Astrocyte (in vitro differentiated cells and primary cell): ENCODE measurements around the gene ETNK1. TPM values are rescaled to one million over a fixed set of nuclear protein-coding genes. Genes with fewer than 3 reads are reported as not detected.

Experiments used
- DNase-seq: peaks from one replicate; pipeline ENCODE4 v3.0.0-alpha.2; 2010; ENCODE audit warnings: low read depth
- FAIRE-seq: peaks from 2 replicates; lab custom pipeline; 2011; peaks lifted over from hg19 to GRCh38; lab: Jason Lieb, UNC
- H2AFZ ChIP-seq: 2 replicates; pipeline ENCODE4 v1.6.0; 2012; ENCODE audit warnings: low read depth, low read length, inconsistent platforms
- H3K27ac ChIP-seq: 2 replicates; pipeline ENCODE4 v1.5.1; 2011; ENCODE audit warnings: low read depth, low read length, inconsistent platforms
- H3K27me3 ChIP-seq: 2 replicates; pipeline ENCODE4 v1.6.0; 2011; ENCODE audit warnings: low read length, inconsistent platforms; ENCODE audit not compliant: insufficient read depth
- H3K36me3 ChIP-seq: 2 replicates; pipeline ENCODE4 v1.5.1; 2011; ENCODE audit warnings: low read length, inconsistent platforms; ENCODE audit not compliant: insufficient read depth
- H3K4me1 ChIP-seq: 2 replicates; pipeline ENCODE4 v1.5.1; 2011; ENCODE audit warnings: low read length, inconsistent platforms; ENCODE audit not compliant: insufficient read depth
- H3K4me2 ChIP-seq: 2 replicates; pipeline ENCODE4 v1.6.0; 2012; ENCODE audit warnings: low read length, inconsistent platforms
- H3K4me3 ChIP-seq: 2 replicates; pipeline ENCODE4 v1.5.1; 2011; ENCODE audit warnings: low read depth, mild to moderate bottlenecking, low read length, inconsistent platforms; ENCODE audit not compliant: insufficient read depth
- H3K79me2 ChIP-seq: 2 replicates; pipeline ENCODE4 v1.6.0; 2012; ENCODE audit warnings: mild to moderate bottlenecking, low read length, inconsistent platforms; ENCODE audit not compliant: insufficient read depth
- H3K9ac ChIP-seq: 2 replicates; pipeline ENCODE4 v1.6.0; 2012; ENCODE audit warnings: mild to moderate bottlenecking, low read length, inconsistent platforms
- H3K9me3 ChIP-seq: 2 replicates; pipeline ENCODE4 v1.5.1; 2012; ENCODE audit warnings: low read depth, mild to moderate bottlenecking, low read length, inconsistent platforms; ENCODE audit not compliant: insufficient read depth
- H4K20me1 ChIP-seq: 2 replicates; pipeline ENCODE4 v1.6.0; 2012; ENCODE audit warnings: low read length, inconsistent platforms; ENCODE audit not compliant: insufficient read depth
- H3K27ac Mint-ChIP-seq: one replicate; pipeline ENCODE4 v1.8.0; 2021; ENCODE audit warnings: mild to moderate bottlenecking, mixed read lengths; ENCODE audit not compliant: unreplicated experiment
- H3K27me3 Mint-ChIP-seq: one replicate; pipeline ENCODE4 v1.8.0; 2021; ENCODE audit warnings: low read depth, mixed read lengths; ENCODE audit not compliant: unreplicated experiment
- H3K36me3 Mint-ChIP-seq: one replicate; pipeline ENCODE4 v1.8.0; 2021; ENCODE audit warnings: low read depth, mixed read lengths; ENCODE audit not compliant: unreplicated experiment
- H3K4me1 Mint-ChIP-seq: one replicate; pipeline ENCODE4 v1.8.0; 2021; ENCODE audit warnings: low read depth, mixed read lengths; ENCODE audit not compliant: unreplicated experiment
- H3K4me3 Mint-ChIP-seq: one replicate; pipeline ENCODE4 v1.8.0; 2021; ENCODE audit warnings: mild to moderate bottlenecking, moderate library complexity, mixed read lengths; ENCODE audit not compliant: unreplicated experiment
- H3K9me3 Mint-ChIP-seq: one replicate; pipeline ENCODE4 v1.8.0; 2021; ENCODE audit warnings: mild to moderate bottlenecking, mixed read lengths; ENCODE audit not compliant: unreplicated experiment
- EZH2 ChIP-seq: IDR thresholded peaks from 2 replicates; pipeline ENCODE4 v1.6.1; 2012; ENCODE audit warnings: mild to moderate bottlenecking, low read length, inconsistent platforms; ENCODE audit not compliant: insufficient read depth
- total RNA-seq: library from RNA; stranded (reverse); gene quantifications from 2 replicates; pipeline ENCODE4 v1.2.1, GENCODE V29; 2021
- TF ChIP-seq, protein P1 (sequence below): IDR thresholded peaks from 2 replicates; pipeline ENCODE4 v1.5.1; 2011; ENCODE audit warnings: low read depth, mild to moderate bottlenecking, inconsistent platforms, low read length, moderate library complexity; ENCODE audit not compliant: insufficient read depth

Gene ETNK1
- total RNA-seq, 1 donor from 2014 or later = 50.0 TPM

DNA sequence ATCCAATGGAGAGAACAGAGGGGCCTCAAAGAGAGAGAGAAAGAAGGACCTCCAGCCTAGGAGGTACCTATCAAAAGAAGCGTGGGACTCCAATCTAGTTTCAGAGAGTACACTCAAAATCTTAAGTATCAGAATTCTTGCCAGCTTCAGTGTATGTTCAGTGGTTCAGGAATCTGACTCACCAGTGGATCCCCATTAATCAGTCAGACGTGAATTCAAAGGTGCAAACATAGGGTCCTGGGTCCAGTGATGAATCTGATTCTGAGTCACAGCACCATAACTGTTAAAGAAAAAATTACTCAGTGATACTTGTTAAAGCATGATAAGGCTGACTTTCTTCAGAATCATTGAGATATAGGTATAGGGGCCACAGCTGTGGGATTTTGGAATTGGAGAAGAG lies 33.2 kb downstream of the ETNK1 start:
- H4K20me1 ChIP-seq = peaks cover 27% of the 10 kb centered on the region
- no peaks in the 10 kb centered on the region for H3K27me3 ChIP-seq
- FAIRE-seq = no peak
- H3K27ac ChIP-seq = peak overlapping the region; percentile 48
- H3K4me2 ChIP-seq = peak overlapping the region; percentile 66
- peaks cover 9% of the 10 kb centered on the region for H3K4me1 Mint-ChIP-seq
- TF ChIP-seq, protein P1, sequence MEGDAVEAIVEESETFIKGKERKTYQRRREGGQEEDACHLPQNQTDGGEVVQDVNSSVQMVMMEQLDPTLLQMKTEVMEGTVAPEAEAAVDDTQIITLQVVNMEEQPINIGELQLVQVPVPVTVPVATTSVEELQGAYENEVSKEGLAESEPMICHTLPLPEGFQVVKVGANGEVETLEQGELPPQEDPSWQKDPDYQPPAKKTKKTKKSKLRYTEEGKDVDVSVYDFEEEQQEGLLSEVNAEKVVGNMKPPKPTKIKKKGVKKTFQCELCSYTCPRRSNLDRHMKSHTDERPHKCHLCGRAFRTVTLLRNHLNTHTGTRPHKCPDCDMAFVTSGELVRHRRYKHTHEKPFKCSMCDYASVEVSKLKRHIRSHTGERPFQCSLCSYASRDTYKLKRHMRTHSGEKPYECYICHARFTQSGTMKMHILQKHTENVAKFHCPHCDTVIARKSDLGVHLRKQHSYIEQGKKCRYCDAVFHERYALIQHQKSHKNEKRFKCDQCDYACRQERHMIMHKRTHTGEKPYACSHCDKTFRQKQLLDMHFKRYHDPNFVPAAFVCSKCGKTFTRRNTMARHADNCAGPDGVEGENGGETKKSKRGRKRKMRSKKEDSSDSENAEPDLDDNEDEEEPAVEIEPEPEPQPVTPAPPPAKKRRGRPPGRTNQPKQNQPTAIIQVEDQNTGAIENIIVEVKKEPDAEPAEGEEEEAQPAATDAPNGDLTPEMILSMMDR = no peak
- no peak for TF ChIP-seq EZH2
- H3K9ac ChIP-seq = peak overlapping the region; percentile 29
- H2AFZ ChIP-seq = no peak overlapping the region
- DNase-seq = peak; percentile 94
- H3K36me3 ChIP-seq = peaks cover 4% of the 10 kb centered on the region
- peaks cover 16% of the 10 kb centered on the region for H3K79me2 ChIP-seq
- no peaks in the 10 kb centered on the region for H3K9me3 ChIP-seq
- H3K36me3 Mint-ChIP-seq = no peaks in the 10 kb centered on the region
- H3K27me3 Mint-ChIP-seq = no peaks in the 10 kb centered on the region
- no peak overlapping the region for H3K27ac Mint-ChIP-seq
- H3K4me1 ChIP-seq = peaks cover 10% of the 10 kb centered on the region
- no peak overlapping the region for H3K4me3 Mint-ChIP-seq
- H3K9me3 Mint-ChIP-seq = no peaks in the 10 kb centered on the region
- peak overlapping the region; percentile 31 for H3K4me3 ChIP-seq

DNA sequence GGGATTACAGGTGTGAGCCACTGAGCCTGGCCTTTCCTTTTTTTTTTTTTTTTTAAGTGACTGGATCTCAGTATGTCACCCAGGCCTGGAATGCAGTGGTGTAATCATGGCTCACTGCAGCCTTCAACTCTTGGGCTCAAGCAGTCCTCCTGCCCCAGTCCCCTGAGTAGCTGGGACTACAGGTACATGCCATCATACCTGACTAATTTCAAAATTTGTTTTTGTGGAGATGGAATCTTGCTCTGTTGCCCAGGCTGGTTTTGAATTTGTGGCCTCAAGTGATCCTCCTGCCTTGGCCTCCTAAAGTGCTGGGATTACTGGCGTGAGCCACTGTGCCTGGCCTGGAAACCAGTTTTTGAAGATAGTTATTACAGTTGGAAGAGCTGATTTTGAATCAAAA lies 37.4 kb downstream of the ETNK1 start:
- H3K27ac Mint-ChIP-seq = no peak overlapping the region
- Histone ChIP-seq H3K9me3 (no peaks in the 10 kb centered on the region), H3K27me3 (no peaks in the 10 kb centered on the region), H3K36me3 (peaks cover 9% of the 10 kb centered on the region), H3K4me2 (no peak overlapping the region), H3K27ac (no peak overlapping the region), H3K9ac (no peak overlapping the region), H2AFZ (no peak overlapping the region), H3K79me2 (no peaks in the 10 kb centered on the region), H4K20me1 (peaks cover 11% of the 10 kb centered on the region), H3K4me3 (no peak overlapping the region), H3K4me1 (peaks cover 10% of the 10 kb centered on the region)
- H3K27me3 Mint-ChIP-seq = no peaks in the 10 kb centered on the region
- no peak for FAIRE-seq
- no peaks in the 10 kb centered on the region for H3K9me3 Mint-ChIP-seq
- peaks cover 9% of the 10 kb centered on the region for H3K4me1 Mint-ChIP-seq
- TF ChIP-seq, protein P1 = no peak
- no peak for TF ChIP-seq EZH2
- no peaks in the 10 kb centered on the region for H3K36me3 Mint-ChIP-seq
- no peak overlapping the region for H3K4me3 Mint-ChIP-seq
- DNase-seq = no peak

DNA sequence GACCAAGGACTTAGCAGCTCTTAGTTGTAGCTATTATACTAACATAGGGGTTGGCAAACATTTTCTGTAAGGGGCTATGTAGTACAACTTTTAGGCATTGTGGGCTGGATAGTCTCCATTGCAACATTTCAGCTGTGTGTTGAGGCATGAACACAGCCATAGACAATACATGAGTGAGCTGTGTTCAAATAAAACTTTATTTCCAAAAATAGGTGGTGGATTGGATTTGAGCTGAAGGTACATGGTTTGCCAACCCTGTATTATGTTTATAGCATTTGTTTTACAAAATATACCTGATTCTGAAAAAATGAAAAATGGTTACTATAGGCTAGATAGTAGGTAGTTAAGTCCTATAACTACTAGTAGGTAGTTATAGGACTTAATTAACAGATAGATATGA lies 40.5 kb downstream of the ETNK1 start:
- Histone ChIP-seq H3K9ac (no peak overlapping the region), H3K79me2 (no peaks in the 10 kb centered on the region), H3K4me2 (no peak overlapping the region), H3K4me1 (no peaks in the 10 kb centered on the region), H3K9me3 (no peaks in the 10 kb centered on the region), H3K4me3 (no peak overlapping the region), H3K36me3 (peaks cover 9% of the 10 kb centered on the region), H3K27me3 (no peaks in the 10 kb centered on the region), H2AFZ (no peak overlapping the region), H4K20me1 (no peaks in the 10 kb centered on the region), H3K27ac (no peak overlapping the region)
- FAIRE-seq = no peak
- DNase-seq = no peak
- Mint-ChIP-seq H3K27me3 (no peaks in the 10 kb centered on the region), H3K36me3 (no peaks in the 10 kb centered on the region), H3K4me1 (no peaks in the 10 kb centered on the region), H3K9me3 (no peaks in the 10 kb centered on the region), H3K4me3 (no peak overlapping the region), H3K27ac (no peak overlapping the region)
- no peak for TF ChIP-seq EZH2
- TF ChIP-seq, protein P1 = no peak
